Caki2 (cell line): Measurements from ENCODE around the gene SLC11A2. TPM values are rescaled to one million over a fixed set of nuclear protein-coding genes. Genes with fewer than 3 reads are reported as not detected.

Experiments used
- DNase-seq: peaks from one replicate; pipeline ENCODE4 v3.0.0-alpha.2; 2015; ENCODE audit warnings: low read depth
- in situ Hi-C: cut with HindIII; loops from 2 replicates; pipeline ENCODE4 v1.10.0; 2016; ENCODE audit warnings: low sequenced_read_pairs, low pct_unique_long_range_greater_than_20kb, mixed read lengths
- total RNA-seq: library from RNA; depleted of rRNA; stranded (reverse); fragments of >200 nt; shearing (Covaris generic); gene quantifications from 2 replicates; pipeline ENCODE4 v1.2.3, GENCODE V29; 2014; ENCODE audit warnings: low replicate concordance; rRNA removed

The SLC11A2 gene
- 25.9 and 41.4 TPM in 2 replicates for total RNA-seq

GRCh38 chr12:51025836-51026638 is at the start of gene SLC11A2:
Gene SLC11A2 (minus strand): TSS chr12:51026384. CDS start chr12:51010728, 15,656 bp downstream.
- DNase-seq: peak; percentile 97
- in situ Hi-C loops: no loop called here

DNA sequence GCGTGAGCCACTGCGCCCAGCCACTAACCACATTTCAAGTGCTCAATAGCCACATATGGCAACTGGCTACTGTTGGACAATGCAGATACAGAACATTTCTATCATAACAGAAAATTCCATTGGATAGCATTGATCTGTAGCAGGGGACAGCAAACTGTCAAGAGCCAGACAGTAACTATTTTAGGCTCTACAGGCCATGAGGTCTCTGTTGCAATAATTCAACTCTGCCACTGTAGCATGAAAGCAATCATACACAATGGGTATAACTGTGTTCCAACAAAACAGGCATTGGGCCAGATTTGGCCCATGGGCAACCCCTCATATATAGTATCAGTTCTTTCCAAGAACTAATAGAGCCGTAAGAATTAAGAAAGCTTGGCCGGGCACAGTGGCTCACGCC is 49.2 kb upstream of the SLC11A2 start:
- in situ Hi-C loops: no loop called here
- no peak for DNase-seq

GRCh38 chr12:51071663-51072062 is 45.5 kb upstream of the SLC11A2 start:
- in situ Hi-C loops: no loop called here
- no peak for DNase-seq

- DNase-seq: no peak
- in situ Hi-C loops: no loop called here
Measured at GRCh38 chr12:51070004-51070403, 43.8 kb upstream of the SLC11A2 start.

GRCh38 chr12:51067771-51068170 is 41.6 kb upstream of the SLC11A2 start:
- in situ Hi-C loops: no loop called here
- DNase-seq: no peak

GRCh38 chr12:51067229-51067628 is 41.0 kb upstream of the SLC11A2 start:
- DNase-seq: no peak
- in situ Hi-C loops: no loop called here

DNA sequence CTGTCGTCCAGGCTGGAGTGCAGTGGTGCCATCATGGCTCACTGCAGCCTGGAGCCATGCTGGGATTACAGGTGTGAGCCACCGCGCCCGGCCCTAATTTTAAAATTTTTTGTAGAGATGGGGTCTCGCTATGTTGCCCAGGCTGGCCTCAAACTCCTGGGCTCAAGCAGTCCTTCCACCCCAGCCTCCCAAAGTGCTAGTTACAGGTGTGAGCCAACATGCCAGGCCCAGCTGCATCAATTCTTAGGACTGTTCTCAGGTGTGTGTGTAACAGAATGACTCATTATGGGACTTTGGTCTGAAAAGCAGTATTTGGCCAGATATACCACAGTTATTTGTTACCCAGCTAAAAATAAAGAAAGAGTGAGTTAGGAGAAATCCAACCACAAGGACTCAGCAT is 39.3 kb upstream of the SLC11A2 start:
- in situ Hi-C loops: no loop called here
- DNase-seq: no peak

DNA sequence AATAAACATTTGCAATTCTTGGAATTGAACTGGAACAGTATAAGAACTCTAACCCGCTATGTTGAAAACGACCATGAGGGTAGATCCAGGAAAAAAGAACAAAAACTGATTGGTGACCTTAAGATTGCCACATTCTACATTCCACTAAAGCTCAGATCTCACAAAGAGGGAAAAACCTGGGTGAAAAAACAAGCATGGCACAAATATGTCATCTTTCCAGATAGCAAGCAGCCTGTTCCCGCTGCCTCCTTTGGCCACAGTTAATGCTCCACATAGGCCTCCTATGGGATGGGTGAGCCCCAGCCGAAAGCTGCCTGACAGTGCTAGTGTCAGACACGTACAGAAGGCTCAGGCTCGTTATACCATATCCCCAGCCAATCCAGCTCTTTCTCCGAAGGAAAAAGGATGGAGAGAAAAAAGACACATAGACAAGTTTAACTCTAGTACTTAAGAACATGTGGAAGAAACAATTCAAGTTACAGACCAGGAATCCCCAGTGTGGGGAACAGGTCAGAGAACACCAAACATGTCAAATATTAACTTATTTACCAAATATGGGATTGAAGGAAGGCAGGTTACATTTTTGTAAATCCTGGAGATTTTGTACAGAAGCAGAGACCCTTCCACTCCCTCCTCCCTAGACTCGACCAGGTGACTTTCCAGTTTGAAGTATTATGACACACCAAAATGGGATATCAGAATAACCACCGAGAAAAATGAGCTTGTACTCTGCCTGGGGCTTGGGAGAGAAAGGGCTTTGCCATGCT is 36.6 kb upstream of the SLC11A2 start:
- DNase-seq: no peak
- in situ Hi-C loops: no loop called here

DNA sequence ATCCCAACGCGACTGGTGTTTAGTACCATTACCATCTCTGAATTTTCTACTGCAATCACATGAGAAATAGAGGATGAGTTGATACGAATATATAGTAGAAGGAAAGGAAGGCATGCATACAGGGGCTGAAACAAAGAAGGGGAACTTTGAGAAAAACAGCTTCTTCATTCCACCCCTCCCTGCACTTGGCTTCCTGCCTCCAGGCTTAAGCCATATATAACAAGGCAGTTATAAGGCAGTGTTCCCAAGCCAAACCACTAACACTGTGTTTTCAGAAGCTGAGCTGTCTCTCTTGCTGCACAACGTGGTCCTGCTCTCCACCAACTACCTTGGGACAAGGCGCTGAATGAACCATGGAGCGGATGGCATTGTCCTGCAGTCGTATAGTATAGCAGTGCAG is 32.9 kb upstream of the SLC11A2 start:
- DNase-seq: no peak
- in situ Hi-C loops: no loop called here

DNA sequence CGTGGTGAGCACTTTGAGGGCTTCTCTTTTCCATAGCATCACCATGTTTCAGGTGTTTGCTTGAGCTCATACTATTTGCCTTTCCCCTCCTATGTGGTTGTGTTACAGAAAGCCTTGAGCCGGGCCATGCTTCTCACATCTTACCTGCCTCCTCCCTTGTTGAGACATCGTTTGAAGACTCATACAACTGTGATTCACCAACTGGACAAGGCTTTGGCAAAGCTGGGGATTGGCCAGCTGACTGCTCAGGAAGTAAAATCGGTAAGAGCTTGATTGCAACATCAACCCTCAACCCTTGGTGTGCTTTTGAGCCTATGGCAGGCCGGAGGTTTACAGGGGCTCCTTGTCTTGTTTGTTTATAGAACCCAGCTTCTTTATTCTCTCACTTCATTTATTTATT is 30.1 kb upstream of the SLC11A2 start:
- in situ Hi-C loops: no loop called here
- no peak for DNase-seq

DNA sequence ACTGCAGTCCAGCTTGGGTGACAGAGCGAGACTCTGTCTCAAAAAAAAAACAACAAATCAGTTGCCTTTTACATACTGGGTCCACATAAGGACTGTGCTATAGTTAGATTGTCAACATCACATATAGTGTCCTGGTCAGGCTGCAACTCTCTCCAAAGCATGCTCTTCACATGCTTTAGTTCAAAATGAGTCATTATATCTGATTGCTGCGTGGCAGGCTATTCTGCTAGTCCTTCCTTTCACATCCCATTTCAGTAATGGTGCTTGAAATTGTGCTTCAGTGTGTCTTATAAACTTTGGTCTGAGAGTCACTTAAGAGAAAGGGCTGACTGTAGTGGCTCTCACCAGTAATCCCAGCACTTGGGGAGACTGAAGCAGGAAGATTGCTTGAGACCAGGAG is 28.9 kb upstream of the SLC11A2 start:
- DNase-seq: no peak
- in situ Hi-C loops: no loop called here

- in situ Hi-C loops: no loop called here
- no peak for DNase-seq
Measured at GRCh38 chr12:51051787-51052186, 25.6 kb upstream of the SLC11A2 start.

DNA sequence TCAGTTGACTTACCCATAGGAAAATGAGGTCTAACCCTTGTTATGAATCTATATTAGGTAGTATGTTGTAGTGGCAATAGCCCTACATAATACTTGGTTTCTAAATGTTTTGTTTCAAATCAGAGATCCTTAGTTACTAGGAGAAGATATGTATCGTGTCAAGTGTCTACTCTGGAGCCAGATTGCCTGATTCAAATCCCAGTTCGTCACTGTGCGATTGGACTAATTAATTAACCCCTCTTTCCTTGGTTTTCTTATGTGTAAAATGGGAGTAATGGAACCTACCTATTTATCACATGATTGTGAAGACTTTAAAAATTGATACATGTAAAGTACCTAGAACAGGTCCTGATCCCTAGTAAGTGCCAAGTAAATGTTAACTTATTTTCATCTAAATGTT is 23.3 kb upstream of the SLC11A2 start:
- no peak for DNase-seq
- in situ Hi-C loops: no loop called here

- in situ Hi-C loops: no loop called here
- no peak for DNase-seq
Measured at GRCh38 chr12:51048661-51049251, 22.6 kb upstream of the SLC11A2 start.

DNA sequence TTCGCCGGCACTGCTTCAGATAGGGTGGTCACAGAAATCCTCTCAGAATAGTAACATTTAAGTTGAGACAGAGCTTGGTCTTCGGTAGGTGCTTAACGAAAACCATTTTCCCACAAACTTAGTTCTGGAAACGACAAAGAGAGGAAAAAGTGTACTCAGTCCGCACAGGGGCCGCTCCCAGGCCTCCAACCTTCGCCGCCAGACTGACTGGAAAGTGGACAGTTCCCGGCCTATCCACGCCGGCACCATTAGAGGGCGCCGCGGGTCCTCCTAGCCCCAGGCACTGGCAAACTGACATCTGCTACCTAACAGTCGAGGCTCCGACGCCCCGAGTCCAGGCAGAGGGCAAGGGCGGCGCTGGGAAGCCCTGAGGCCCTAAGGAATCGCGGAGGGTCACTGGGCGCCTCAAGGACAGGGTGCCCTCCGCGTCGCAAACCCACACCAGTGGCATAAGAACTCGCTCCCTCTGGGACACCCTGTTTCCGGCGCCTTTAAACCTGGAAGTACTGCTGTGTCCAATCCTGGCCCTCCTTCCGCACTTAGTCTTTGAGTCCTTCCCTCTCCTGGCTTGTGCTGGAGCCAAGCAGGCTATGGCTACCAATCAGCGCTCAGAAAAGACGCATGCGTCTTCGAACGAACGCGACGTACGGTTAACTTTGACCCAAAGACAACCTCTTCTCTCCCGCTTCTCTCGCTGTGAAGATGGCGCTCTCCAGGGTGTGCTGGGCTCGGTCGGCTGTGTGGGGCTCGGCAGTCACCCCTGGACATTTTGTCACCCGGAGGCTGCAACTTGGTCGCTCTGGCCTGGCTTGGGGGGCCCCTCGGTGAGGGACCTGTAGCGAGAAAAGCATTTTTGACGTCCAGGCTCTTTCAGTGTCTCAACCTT is 21.7 kb upstream of the SLC11A2 start, which contains the start of gene LETMD1:
Gene LETMD1 (plus strand): TSS at position 673 of the 886 bp plus-strand sequence. CDS start 30 bp downstream, at position 703.
- in situ Hi-C loops: no loop called here
- DNase-seq: peak; percentile 99

DNA sequence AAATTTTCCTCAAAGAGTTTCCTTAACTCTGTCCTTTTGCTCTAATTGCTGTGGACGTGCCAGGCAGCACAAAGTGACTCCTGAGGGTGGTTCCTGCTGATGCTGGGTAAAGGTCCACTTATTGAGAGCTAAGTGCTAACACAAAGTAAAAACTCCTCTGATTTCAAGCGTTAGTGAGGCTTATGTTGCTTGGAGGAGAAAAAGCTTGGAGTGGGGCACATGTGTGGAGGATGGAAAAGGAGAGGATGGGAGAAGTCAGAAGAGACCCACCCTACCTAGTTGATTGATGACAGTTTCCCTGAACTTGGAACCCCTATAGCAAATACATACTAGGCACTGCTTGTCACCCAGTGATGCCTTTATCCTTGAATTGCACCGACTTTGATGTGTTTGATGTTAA is 10.1 kb upstream of the SLC11A2 start:
- no peak for DNase-seq
- in situ Hi-C loops: no loop called here

DNA sequence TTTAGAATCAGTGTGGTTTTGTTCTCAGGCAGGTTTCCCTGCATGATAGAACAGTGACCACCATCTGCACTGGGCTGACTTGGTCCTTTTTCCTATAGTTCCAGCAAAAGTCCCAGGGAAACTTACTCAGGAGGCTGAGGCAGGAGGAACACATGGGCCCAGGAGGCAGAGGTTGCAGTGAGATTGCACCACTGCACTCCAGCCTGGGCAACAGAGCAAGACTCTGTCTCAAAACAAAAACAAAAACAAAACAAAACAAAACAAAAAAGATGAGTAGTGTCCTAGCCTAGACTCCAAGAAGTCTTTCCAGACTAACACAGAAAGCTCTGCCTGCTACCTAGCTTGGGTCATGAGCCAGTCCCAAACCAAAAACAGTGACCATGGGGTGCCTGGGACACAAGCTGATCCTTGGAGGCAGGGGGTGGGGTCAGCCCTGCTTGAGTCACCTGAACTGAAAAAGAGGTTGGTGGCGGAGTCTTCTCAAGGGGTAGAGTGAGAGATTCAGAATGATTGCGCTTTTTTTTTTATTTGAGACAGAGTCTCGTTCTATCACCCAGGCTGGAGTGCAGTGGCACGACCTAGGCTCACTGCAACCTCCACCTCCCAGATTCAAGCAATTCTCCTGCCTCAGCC is 7.4 kb upstream of the SLC11A2 start:
- in situ Hi-C loops: no loop called here

DNA sequence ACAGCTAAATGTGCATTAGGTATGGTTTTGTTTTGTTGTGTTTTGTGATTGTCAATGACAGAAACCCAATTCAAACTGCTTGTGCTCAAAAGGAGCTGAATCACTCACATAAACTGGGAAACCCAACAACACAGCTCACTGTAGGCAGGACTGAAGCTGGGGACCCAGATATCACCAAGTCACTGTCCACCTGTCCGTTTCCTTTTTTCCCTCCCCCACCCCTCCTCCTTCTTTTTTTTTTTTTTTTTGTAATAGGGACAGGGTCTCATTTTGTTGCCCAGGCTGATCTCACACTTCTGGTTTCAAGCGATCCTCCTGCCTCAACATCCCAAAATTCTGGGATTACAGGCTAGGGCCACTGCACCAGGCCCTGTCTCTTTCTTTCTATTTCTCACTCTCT is 6.9 kb upstream of the SLC11A2 start:
- in situ Hi-C loops: no loop called here
- no peak for DNase-seq

More for the DNA sequence above, 7.4 kb upstream of the SLC11A2 start:
- DNase-seq: no peak
